Right lobe of liver (tissue), 6 donors: ENCODE measurements around the gene GPC5. TPM values are rescaled to one million over a fixed set of nuclear protein-coding genes. Genes with fewer than 3 reads are reported as not detected.

ENCODE experiments used
- ATAC-seq, 4 donors: fragments of 200-7000 bp; cut with Tn5 transposase; one replicate each; pipeline ENCODE4 v1.9.1; 2020; ENCODE audit warnings: mild to moderate bottlenecking in 4 of 4, moderate library complexity in 4 of 4
- DNase-seq, 3 donors: peaks; one replicate each; pipeline ENCODE4 v3.0.0-alpha.2; 2020
- H3K27ac ChIP-seq, 3 donors: fragments of 200-600 bp; one replicate each; pipeline ENCODE4 v1.8.0; 2022
- H3K27me3 ChIP-seq, 2 donors: fragments of 200-600 bp; one replicate each; pipeline ENCODE4 v1.8.0; 2022
- H3K36me3 ChIP-seq, 4 donors: fragments of 200-600 bp; sonication (generic) in 1 of 4; one replicate each; pipeline versions ENCODE4 v1.5.1 to v1.8.0; 2017 to 2022; ENCODE audit warnings: control low read depth in 1 of 4
- H3K4me1 ChIP-seq, 4 donors: fragments of 200-600 bp; sonication (generic) in 1 of 4; one replicate each; pipeline versions ENCODE4 v1.5.1 to v1.8.0; 2017 to 2022; ENCODE audit warnings: control low read depth in 1 of 4
- H3K4me3 ChIP-seq, 3 donors: fragments of 200-600 bp; one replicate each; pipeline ENCODE4 v1.8.0; 2022
- H3K9me3 ChIP-seq, 4 donors: fragments of 200-600 bp; sonication (generic) in 1 of 4; one replicate each; pipeline versions ENCODE4 v1.5.1 to v1.8.0; 2017 to 2022; ENCODE audit warnings: control low read depth in 1 of 4
- CTCF ChIP-seq, 4 donors: fragments of 200-600 bp in 3 of 4; fragments of 450-650 bp in 1 of 4; IDR thresholded peaks; one replicate each; pipeline versions ENCODE4 v1.5.1 to v1.8.0; 2016 to 2022; ENCODE audit warnings: antibody characterized with exemption in 4 of 4, mild to moderate bottlenecking in 2 of 4
- POLR2A ChIP-seq: fragments of 450-650 bp; IDR thresholded peaks from one replicate; pipeline ENCODE4 v1.6.1; 2017; ENCODE audit warnings: antibody characterized with exemption, mild to moderate bottlenecking
- WGBS: methylation state at CpG from one replicate; pipeline ENCODE4 v1.1.6; 2018; ENCODE audit warnings: low coverage, low lambda C conversion rate; ENCODE audit not compliant: insufficient coverage; ENCODE audit errors: missing lambda C conversion rate; 5-methylcytosine and 5-hydroxymethylcytosine counted together
- intact Hi-C, 2 donors: fragments of 100-400 bp; cut with DNase I; formaldehyde crosslinking; loops; one replicate each; pipeline versions ENCODE4 v1.11.2 to v1.14.1; 2022
- total RNA-seq, 6 experiments: library from RNA; depleted of rRNA in 2 of 6; stranded (reverse); fragments of >200 nt in 2 of 6; fragmentation: NEBNext Ultra II Directional in 3 of 6; extraction: Animal tissue kit (Norgen Biotek cat#: 25700) in 3 of 6; gene quantifications; one replicate each; pipeline versions ENCODE4 v1.1.0 to v1.2.4, GENCODE V29; 2016 to 2023
- donor health status: DM: no; HTN: yes; CAD: no.
- donor health status: DM: no; HTN: no; CAD: no.
- donor health status: DM: no; HTN: no; CAD: no.
- donor health status: DM: no; HTN: yes; CAD: no.
- donor health status: DM: no; HTN: yes; CAD: no.

GPC5 gene
- total RNA-seq, 6 experiments from 2014 or later = 0.12 to 0.99 (median 0.66) TPM

GRCh38 chr13:91510058-91510457, 111.6 kb downstream of the GPC5 start:
- no peaks in the 10 kb centered on the region for H3K36me3 ChIP-seq
- H3K9me3 ChIP-seq = no peaks in the 10 kb centered on the region
- DNase-seq (no peak), ATAC-seq (no peak)
- H3K27me3 ChIP-seq = no peaks in the 10 kb centered on the region
- whole genome bisulfite sequencing = 54% methylated on average over 2 of the region's 2 CpGs
- H3K4me3 ChIP-seq = no peak overlapping the region
- H3K27ac ChIP-seq = no peak overlapping the region
- intact Hi-C loops = no loop called here
- no peak for TF ChIP-seq CTCF (IDR thresholded peaks at IDR 0.05)
- no peak for TF ChIP-seq POLR2A
- H3K4me1 ChIP-seq = no peaks in the 10 kb centered on the region

DNA sequence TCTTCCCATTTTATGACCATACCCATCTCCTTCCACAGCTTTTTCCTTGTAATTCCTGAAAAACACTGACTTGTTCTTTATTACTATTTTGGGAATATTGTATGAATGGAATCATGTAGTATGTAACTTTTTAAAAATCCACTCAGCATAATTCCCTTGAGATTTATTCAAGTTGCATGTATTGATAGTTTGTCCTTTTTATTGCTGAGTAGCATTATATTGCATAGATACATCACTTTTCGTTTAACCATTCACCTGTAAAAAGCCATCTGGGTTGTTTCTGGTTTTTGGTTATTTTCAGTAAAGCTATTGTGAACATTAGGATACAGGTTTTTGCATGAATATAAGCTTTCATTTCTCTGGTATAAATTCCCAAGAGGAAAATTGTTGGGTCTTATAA, 115.4 kb downstream of the GPC5 start:
- H3K27ac ChIP-seq = no peak overlapping the region
- H3K27me3 ChIP-seq = no peaks in the 10 kb centered on the region
- H3K4me3 ChIP-seq = no peak overlapping the region
- WGBS = 38% methylated on average over 1 of the region's 1 CpG
- intact Hi-C loops = no loop called here
- H3K9me3 ChIP-seq = no peaks in the 10 kb centered on the region
- DNase-seq = no peak
- TF ChIP-seq CTCF (IDR thresholded peaks at IDR 0.05) = no peak
- no peak for TF ChIP-seq POLR2A
- no peaks in the 10 kb centered on the region for H3K4me1 ChIP-seq
- no peak for ATAC-seq
- no peaks in the 10 kb centered on the region for H3K36me3 ChIP-seq

DNA sequence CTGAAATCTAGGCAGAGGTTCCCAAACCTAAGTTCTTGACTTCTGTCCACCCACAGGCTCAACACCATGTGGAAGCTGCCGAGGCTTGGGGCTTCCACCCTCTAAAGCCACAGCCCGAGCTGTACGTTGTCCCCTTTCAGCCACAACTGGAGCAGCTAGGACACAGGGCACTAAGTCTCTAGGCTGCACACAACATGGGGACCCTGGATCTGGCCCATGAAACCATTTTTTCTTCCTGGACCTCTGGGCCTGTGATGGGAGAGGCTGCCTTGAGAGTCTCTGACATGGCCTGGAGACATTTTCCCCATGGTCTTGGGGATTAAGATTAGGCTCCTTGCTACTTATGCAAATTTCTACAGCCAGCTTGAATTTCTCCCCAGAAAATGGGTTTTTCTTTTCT, 118.4 kb downstream of the GPC5 start:
- DNase-seq = no peak
- intact Hi-C loops = no loop called here
- no peaks in the 10 kb centered on the region for H3K27me3 ChIP-seq

DNA sequence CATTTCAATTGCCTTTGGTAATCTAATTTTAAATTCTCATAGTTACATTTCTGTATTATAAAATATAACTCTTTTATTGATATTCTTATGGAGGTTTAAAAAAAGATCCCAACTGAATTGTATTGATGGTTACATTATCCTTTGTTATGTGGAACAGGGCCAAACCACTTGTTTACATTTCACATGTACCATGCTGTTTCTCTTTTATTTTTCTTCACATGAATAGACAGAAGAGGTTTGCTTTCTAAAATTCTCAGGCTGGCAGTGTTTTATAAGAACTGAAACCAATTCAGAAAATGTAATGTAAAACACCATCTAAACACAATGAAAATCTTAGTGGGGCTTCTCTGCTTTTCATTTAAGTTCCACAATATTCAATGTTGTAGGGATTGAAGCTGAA, 122.5 kb downstream of the GPC5 start:
- H3K27ac ChIP-seq = no peak overlapping the region
- intact Hi-C loops = no loop called here
- TF ChIP-seq POLR2A = no peak
- no peak for TF ChIP-seq CTCF (IDR thresholded peaks at IDR 0.05)
- no peak overlapping the region for H3K4me3 ChIP-seq
- no peaks in the 10 kb centered on the region for H3K36me3 ChIP-seq
- H3K9me3 ChIP-seq = no peaks in the 10 kb centered on the region
- no peak for DNase-seq
- no peaks in the 10 kb centered on the region for H3K4me1 ChIP-seq
- no peaks in the 10 kb centered on the region for H3K27me3 ChIP-seq
- ATAC-seq = no peak

More for the DNA sequence above, 118.4 kb downstream of the GPC5 start:
- H3K36me3 ChIP-seq = no peaks in the 10 kb centered on the region
- H3K9me3 ChIP-seq = no peaks in the 10 kb centered on the region
- H3K4me3 ChIP-seq = no peak overlapping the region
- TF ChIP-seq POLR2A (no peak), CTCF (IDR thresholded peaks at IDR 0.05) (no peak)
- no CpG with 5 or more reads among the region's 3 CpGs for WGBS
- no peak overlapping the region for H3K27ac ChIP-seq
- no peak for ATAC-seq
- no peaks in the 10 kb centered on the region for H3K4me1 ChIP-seq

DNA sequence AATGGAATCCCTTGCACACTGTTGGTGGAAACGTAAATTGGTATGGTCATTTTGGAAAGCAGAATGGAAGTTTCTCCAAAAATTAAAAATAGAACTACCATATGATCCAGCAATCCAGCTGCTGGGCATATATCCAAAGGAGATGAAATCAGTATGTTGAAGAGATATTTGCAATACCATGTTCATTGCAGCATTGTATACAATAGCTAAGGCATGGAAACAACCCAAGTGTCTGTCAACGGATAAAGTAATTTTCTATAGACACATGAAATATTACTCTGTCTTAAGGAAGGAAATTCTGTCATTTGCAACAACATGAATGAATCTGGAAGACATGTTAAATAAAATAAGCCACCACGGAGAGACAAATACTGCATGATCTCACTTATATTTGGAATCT, 124.7 kb downstream of the GPC5 start:
- TF ChIP-seq POLR2A = no peak
- TF ChIP-seq CTCF (IDR thresholded peaks at IDR 0.05) = no peak
- no peak for ATAC-seq
- no peak overlapping the region for H3K27ac ChIP-seq
- H3K36me3 ChIP-seq = no peaks in the 10 kb centered on the region
- no peak overlapping the region for H3K4me3 ChIP-seq
- intact Hi-C loops = no loop called here
- H3K27me3 ChIP-seq = no peaks in the 10 kb centered on the region
- 62% methylated on average over 3 of the region's 3 CpGs for WGBS
- no peak for DNase-seq
- no peaks in the 10 kb centered on the region for H3K4me1 ChIP-seq
- H3K9me3 ChIP-seq = no peaks in the 10 kb centered on the region
